T follicular helper cell (primary cell): ENCODE results near the gene FBLN7.
"Not testable (repeated sequence)": the region's sequence is repeated elsewhere in the genome, so short reads cannot be mapped to it uniquely, and the experiment has no call there.

ENCODE experiments used
- DNase-seq: peaks from one replicate; pipeline ENCODE4 v3.0.0-alpha.2; 2020; ENCODE audit warnings: low read depth
- total RNA-seq, 2 experiments: gene quantifications; one replicate each; lab custom pipeline; 2026; lab: John Stamatoyannopoulos, UW

FBLN7 gene, protein sequence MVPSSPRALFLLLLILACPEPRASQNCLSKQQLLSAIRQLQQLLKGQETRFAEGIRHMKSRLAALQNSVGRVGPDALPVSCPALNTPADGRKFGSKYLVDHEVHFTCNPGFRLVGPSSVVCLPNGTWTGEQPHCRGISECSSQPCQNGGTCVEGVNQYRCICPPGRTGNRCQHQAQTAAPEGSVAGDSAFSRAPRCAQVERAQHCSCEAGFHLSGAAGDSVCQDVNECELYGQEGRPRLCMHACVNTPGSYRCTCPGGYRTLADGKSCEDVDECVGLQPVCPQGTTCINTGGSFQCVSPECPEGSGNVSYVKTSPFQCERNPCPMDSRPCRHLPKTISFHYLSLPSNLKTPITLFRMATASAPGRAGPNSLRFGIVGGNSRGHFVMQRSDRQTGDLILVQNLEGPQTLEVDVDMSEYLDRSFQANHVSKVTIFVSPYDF
- total RNA-seq, result 29.6 to 83.9 reads per million in 2 experiments

DNA sequence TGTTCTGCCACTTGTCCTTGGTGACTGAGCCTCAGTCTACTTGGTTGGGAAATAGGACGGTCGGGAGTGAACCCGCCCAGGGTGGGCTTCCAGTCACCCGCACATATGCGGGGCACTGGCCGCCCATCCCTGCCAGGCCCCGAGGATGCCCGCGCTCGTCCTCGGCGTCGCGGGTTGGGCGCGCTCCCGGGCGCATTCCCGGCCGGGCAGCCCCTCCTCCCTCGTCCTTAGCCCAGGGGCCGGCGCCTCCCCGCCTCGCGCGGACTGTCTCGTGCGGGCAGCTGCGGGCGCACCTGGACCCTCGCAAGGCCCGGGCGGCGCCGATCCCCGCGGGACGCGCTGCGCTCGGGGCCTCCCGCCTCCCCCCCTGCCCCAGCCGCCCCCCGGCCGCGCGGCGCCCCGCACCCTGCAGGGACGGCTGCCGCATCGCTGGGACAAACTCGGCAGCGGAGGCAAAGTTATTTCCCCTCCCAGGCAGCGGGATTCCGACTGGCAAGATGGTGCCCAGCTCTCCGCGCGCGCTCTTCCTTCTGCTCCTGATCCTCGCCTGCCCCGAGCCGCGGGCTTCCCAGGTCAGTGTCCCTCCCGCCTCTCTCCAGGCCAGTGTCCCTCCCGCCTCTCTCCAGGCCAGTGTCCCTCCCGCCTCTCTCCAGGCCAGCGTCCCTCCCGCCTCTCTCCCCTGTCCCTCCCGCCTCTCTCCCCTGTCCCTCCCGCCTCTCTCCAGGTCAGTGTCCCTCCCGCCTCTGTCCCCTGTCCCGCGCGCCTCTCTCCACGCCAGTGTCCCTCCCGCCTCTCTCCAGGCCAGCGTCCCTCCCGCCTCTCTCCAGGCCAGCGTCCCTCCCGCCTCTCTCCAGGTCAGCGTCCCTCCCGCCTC lies at the start of gene FBLN7:
Gene FBLN7, plus strand, starts transcription at position 227 of the 874 bp plus-strand sequence. Its CDS starts 271 bp downstream, at position 498.
- DNase-seq, result no peak

DNA sequence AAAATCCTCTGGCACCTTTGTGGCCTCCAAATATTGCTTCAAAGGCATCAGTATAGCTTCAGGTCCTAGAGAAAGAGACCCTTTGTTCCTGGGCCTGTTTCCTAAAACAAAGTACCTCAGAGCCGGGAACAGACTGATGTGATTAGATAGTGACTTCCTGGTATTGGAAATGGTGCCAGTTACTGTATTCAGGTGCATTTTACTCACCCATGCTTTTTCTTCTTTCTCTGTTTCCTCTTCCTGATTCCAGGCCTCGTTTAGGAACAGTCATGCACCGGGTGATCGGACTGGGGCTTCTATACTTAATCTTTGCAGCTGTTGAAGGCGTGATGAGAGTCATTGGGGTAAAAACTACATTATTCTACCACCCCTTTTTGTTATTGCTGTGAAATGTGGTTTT lies 48.8 kb upstream of the FBLN7 start:
- DNase-seq, result no peak

DNA sequence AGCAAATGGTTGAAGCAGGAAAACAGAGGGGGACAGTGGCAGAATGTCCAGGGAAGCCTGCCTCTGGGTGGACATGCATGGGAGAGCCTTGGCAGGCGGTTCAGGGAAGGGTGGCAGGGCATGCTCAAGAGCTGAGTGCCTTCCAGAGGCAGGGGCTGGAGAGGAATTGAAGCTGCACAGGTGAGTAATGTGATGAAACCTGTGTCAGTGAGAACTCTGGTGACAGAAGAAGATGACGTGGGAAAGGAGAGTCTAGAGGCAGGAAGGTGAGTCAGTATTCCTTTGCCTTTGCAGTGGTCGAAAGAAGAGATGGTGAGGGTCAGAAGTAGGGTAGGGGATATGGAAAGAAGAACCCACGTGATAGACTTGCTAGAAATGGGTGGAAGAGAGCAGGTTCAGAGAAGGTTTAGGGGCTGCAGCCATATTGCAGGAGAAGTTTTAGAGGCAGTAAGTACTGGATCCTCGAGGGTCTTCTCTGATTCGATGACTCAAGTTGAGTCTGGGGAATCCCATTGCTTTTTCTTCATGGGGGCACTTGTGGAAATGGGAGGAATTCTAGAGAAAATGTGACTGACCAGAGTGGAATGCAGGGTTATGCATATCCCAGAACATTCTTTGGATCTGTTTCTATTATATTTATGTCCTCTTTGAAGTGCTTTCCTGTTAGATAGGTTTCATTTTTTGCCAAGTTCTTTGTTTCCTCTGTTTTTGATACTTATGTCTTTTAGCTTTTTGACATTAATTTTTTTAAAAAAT lies 45.7 kb upstream of the FBLN7 start:
- no peak for DNase-seq

DNA sequence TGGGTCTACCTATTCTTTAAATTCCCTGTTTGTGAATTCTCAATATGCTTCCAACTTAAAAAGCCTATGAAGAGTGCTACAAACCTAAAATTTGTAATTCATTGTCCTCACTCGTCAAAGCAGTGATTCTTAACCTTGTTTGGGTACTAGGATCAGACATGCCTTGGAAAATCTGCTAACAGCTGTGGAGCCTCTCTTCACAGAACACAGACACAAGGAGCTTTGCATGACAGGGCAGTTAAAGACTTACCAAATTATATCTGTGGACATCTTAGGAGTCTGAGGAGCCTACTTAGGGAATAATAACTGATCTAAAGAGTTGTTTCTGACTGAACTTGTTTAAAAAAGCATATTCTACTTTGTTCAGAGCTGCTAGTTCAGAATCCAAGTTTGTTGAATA lies 45.0 kb upstream of the FBLN7 start:
- no peak for DNase-seq

DNA sequence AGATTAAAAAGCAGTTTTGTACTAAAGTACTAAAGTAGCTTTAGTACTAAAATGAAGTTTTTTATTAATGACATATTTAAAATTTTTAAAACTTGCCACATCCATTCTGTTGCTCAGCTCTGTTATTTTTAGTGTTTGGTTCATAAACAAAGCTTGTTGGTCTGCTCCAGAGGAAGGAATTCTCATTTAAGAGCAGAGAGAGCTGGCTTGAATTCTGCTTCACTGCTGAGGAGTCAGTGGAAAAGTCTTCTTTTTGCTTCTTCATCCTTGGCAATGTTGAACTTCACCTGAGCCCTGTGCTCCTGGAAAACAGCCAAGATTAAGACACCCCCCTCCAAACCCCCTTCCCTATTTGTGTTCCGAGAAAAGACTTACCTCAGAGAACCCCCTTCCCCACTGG lies 42.5 kb upstream of the FBLN7 start:
- DNase-seq, result no peak

DNA sequence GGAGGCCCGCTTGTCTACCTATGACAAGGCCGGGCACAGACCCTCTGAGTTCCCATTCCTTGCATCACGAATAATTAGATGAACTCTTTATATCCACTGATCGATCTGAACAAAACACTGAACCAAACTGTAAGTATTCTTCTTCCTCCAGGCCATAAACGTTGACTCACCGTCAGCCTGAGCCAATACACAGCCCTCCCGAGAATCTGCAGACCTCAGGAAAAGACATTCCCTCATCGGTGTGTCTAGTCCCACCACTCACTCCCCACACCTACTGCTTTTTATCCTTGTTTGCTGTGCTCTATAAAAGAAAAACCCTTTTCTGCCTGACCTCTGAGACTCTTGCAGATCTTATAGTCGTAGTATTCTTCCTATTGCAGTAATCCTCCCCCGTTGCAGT lies 42.1 kb upstream of the FBLN7 start:
- DNase-seq, result no peak

DNA sequence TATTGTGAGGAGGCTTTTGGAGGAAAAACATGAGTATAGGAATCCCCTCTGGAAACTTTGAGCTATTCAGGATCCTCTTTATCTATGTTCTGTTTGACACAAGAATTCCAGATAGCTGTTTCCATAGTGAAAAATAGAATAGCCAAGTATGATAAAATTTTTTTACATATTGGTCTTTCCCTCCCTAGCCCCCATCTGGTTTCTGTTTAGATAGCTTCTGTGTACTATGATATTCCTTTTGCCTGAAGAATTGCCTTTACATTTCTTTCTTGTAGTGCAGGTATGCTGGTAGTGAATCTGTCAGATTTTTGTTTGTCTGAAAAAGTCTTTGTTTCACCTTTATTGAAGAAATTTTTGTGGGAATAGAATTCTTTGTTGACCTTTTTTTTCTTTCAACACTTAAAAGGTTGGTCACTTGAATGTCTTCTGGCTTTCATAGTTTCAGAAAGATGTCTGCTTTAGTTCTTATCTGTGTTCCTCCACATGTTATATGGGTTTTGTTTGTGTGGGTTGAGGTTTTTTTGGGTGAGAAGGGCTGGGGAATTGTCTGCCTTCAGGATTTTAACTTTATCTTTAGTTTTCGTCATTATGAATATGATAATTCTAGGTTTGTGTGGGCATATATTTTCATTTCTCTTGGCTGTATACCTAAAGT lies 29.9 kb upstream of the FBLN7 start:
- no peak for DNase-seq

DNA sequence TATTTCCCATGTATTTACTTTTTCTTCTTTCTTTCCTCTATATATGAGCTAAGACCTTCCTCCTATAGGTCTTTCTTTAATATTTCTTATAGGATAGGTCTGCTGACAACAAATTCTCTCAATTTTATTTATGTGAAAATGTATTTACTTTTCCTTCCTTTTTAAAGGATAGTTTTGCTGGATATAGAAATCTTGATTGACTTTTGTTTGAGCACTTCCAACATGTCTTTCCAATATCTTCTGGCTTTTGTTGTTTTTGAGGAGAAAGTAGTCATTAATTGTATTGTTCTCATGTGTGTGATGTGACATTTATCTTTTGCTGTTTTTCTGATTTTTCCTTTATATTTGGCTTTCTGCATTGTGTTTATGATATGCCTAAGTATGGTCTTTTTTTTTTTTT lies 28.9 kb upstream of the FBLN7 start:
- no peak for DNase-seq

DNA sequence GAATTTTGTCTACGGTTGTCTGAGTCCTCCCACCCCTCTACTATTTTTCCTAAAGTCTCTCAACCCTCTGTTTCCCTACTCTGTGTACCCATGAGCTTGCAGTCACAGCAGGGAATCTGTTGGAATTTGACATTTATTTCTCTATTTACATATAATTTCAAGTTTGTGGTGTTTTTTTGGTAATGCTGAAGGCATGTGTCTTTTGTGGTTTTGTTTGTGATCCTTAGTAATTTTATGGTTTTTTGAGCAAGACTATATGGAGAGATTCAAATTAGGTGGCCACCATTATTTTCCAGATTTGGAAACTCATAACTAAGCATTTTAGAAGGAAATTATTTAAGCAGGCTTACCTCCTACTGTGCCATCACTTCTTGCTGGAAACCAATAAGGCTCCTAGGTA lies 27.2 kb upstream of the FBLN7 start:
- DNase-seq, result no peak

DNA sequence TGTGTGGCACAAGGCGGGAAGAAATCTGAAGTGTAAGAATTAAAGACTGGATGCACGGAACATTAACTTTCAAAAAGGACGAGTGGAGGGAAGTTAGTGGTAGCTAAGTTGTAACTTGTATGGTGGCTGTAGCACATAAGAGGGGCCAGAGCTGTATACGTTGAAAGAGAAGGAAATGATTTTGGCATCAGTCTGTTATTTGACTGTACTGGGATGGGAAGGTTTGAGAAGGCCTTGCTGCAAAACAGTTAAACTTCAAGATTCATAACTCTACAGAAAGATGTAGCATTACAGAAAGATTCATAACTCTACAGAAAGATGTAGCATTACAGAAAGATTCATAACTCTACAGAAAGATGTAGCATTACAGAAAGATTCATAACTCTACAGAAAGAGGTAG lies 24.8 kb upstream of the FBLN7 start:
- DNase-seq, result not testable (repeated sequence)

DNA sequence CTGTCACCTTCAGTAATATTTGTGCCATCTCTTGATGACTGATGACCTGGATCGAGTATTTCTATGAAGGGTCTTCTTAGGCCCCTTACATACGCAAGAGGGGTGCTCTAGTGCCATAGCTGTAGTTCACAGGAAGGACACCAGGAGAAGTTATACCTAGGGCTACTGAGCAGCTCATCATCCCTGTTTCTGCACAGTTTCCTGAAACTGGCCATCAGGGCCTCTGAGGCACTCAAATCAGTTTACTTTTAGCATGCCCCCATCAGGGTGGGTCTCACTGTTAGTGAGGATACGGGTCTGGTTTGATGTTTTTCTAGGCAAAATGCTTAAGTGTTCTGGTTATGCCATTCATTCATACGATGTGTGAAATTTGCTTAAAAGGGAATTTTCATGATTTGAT lies 20.0 kb upstream of the FBLN7 start:
- no peak for DNase-seq

DNA sequence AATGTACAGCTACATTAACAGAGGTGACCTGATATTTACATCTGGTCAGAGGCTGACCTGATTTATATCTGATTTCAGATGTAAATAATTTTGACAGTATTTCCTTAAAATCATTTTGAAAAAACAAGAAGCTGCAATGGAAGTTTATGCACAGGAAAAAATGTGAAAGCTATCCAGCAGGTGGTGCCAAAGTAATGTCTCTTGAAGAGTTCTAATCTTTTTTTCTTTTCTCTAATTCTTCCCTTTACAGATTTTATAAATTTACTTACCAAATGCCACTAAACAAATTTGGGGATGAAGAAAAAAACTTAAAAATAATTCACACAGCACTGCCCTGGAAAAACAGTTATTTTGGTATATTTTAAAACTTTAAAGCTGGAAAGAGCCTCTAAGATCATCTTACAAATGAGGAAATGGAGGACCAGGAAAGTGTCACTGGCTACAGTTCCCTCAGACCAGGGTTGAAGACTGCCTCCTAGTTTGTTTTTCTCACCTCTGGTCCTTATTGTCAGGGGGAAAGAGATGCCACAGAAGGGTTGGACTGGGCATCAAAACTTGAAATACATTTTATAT lies 16.4 kb upstream of the FBLN7 start:
- DNase-seq, result peak; percentile 37

DNA sequence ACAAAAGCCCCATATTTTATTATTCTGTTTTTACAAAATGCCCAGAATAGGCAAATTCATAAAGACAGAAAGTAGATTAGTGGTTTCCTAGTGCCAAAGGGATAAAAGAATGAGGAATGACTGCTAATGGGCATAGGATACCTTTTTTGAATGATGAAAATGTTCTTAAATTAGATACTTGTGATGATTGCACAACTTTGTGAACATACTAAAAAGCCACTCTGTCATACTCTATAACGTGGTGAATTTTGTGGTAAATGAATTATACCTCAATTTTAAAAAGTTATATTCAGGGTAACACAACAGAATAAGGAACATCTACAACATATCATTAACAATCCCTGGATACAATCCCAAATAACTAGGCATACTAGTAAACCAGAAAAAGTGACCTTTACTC lies 9.1 kb upstream of the FBLN7 start:
- DNase-seq, result no peak

DNA sequence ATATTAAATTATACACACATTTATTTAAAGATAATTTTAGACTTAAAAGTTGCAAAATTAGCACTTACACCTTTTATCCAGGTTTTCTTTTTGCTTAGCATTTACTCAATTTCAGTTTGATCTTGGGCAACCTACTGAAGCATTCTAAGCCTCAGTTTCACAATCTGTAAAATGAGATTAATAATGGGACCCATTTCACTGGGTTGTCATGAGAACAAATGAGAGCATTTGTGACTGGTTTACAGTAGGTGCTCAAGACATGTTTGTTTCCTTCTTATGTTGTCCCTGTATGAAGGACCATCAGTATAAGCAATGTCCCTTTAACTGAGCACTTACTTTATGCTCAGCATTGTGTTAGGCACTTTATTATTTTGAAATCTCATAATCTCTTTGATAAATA lies 4.8 kb upstream of the FBLN7 start:
- DNase-seq, result no peak

DNA sequence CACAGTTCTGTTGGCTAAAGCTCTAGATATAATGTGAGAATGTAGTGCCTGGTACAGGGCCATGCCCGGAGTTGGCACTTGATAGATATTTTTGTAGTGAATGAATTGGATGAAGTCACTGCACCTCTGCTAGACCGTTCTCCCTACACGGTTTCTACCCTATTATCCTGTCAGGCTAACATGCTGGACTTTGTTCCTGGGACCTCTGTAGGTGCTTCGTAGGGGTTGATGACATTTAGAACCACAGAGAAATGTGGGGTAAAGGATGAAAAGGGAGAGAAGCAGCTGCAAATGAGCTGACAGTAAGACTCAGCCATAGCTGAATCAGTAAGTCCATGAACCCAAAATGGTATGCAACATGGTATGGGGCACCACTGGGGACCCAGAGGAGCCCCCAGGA lies 4.1 kb upstream of the FBLN7 start:
- no peak for DNase-seq

DNA sequence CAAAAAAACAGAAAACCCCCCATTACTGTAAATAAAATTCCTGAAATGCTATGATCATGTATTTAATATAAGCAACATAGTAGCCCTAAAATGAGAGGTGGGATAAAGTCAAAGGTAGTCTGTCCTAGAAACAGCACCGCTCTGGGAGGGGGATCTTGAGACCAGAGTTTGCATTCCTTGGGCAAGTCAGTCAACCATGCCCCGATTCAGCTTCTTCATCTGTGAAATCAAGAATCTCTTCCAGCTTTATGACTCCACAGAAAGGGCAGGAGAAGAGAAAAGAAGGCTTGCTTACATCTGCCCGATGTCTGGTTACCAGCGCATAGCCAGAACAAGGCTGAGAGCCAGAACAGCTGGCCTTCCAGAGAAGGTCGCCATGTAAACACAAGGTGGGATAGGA lies 2.1 kb upstream of the FBLN7 start:
- no peak for DNase-seq

DNA sequence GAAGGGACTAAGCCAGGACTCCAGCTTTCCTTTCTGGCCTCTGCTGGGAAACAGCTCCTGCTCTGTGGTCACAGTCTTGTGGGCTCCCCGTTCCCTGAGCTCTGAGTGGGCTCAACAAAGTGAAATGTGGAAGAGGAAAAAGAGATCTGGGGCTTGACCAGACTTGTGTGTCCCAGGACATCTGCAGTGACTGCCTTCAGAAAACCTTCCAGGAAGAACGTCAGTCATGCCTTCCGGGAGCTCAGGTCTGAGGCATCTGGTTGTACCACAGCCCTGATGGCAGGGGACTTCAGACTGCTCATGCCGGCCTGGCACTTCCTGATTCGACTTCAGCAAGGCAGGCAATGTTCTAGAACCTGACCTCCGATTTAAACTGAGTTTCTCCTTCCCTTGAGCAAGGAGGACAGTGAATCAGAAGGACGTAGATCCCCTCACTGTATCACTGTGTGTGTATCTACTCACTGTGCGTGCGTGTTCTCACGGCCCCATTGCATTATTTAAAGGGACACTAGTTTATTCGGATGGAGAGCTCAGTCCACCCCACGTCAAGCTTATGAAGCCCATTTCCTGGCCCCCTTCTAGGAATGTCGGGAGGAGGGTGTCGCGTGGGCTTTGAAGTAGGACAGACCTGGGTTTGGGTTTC lies 548 bp upstream of the FBLN7 start:
- DNase-seq, result no peak

DNA sequence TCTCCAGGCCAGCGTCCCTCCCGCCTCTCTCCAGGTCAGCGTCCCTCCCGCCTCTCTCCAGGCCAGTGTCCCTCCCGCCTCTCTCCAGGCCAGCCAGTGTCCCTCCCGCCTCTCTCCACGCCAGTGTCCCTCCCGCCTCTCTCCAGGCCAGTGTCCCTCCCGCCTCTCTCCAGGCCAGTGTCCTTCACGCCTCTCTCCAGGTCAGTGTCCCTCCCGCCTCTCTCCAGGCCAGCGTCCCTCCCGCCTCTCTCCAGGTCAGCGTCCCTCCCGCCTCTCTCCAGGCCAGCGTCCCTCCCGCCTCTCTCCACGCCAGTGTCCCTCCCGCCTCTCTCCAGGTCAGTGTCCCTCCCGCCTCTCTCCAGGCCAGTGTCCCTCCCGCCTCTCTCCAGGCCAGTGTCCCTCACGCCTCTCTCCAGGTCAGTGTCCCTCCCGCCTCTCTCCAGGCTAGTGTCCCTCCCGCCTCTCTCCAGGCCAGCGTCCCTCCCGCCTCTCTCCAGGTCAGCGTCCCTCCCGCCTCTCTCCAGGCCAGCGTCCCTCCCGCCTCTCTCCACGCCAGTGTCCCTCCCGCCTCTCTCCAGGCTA lies 939 bp downstream of the FBLN7 start:
- not testable (repeated sequence) for DNase-seq

DNA sequence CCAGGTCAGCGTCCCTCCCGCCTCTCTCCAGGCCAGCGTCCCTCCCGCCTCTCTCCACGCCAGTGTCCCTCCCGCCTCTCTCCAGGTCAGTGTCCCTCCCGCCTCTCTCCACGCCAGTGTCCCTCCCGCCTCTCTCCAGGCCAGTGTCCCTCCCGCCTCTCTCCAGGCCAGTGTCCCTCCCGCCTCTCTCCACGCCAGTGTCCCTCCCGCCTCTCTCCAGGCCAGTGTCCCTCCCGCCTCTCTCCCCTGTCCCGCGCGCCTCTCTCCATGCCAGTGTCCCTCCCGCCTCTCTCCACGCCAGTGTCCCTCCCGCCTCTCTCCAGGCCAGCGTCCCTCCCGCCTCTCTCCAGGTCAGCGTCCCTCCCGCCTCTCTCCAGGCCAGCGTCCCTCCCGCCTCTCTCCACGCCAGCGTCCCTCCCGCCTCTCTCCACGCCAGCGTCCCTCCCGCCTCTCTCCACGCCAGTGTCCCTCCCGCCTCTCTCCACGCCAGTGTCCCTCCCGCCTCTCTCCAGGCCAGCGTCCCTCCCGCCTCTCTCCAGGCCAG lies 1.5 kb downstream of the FBLN7 start:
- DNase-seq, result not testable (repeated sequence)

DNA sequence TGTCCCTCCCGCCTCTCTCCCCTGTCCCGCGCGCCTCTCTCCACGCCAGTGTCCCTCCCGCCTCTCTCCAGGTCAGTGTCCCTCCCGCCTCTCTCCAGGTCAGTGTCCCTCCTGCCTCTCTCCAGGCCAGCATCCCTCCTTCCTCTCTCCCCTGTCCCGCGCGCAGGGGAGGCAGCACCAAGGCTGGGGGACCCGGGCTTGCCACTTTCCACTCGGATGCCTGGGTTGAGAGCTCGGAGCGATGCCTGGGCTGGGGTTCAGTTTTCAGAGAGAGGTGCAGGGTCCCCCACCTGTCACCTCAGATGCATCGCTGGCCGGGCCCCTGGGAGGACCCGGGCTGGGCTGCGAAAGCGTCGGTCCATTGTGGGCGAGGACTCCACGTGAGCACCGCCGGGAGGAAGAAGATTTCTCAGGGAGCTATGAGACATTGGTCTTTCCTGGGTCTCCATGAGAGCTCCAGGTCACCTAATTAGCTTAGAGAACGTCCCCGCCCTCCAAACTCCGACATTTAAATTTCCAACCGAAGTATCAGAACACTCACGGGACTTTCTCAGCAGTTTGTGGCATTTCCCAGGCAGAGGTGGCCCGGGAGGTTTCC lies 2.1 kb downstream of the FBLN7 start:
- DNase-seq, result no peak
